Measurements from ENCODE around the gene PRRG3.

PRRG3 gene

DNA sequence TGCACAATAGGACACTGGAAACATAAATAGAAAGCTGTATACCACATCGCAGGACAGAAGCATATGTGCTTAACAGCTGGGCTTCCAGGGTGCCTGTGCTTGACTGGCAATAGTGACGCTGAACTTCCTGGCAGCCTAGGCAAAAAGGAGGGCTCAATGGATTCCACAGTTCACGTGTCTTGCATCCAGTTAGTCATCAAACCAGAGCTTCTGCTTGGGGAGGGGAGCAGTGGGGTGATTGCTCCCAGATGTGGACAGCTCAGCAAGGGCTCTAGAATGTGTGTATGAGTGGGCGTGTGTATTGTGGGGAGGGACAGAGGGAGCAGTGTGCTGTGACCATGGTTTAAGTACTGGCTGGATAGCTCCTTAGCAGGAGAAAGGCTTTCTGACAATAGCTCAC is 2.3 kb downstream of the PRRG3 start:
- Histone ChIP-seq H3K9me3 (no peaks in the 10 kb centered on the region), H3K4me1 (peaks cover 0 to 8% (median 0%) of the 10 kb centered on the region in 4 donors), H3K27ac (no peak overlapping the region), H3K36me3 (no peaks in the 10 kb centered on the region), H3K4me3 (no peak overlapping the region), H3K27me3 (peaks cover 0 to 9% of the 10 kb centered on the region in 2 donors)
- intact Hi-C loops (cut with DNase I; ENCODE audit: low total_unique reads): no loop called here
- TF ChIP-seq, protein P1, sequence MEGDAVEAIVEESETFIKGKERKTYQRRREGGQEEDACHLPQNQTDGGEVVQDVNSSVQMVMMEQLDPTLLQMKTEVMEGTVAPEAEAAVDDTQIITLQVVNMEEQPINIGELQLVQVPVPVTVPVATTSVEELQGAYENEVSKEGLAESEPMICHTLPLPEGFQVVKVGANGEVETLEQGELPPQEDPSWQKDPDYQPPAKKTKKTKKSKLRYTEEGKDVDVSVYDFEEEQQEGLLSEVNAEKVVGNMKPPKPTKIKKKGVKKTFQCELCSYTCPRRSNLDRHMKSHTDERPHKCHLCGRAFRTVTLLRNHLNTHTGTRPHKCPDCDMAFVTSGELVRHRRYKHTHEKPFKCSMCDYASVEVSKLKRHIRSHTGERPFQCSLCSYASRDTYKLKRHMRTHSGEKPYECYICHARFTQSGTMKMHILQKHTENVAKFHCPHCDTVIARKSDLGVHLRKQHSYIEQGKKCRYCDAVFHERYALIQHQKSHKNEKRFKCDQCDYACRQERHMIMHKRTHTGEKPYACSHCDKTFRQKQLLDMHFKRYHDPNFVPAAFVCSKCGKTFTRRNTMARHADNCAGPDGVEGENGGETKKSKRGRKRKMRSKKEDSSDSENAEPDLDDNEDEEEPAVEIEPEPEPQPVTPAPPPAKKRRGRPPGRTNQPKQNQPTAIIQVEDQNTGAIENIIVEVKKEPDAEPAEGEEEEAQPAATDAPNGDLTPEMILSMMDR (IDR thresholded peaks at IDR 0.05): no peak
- DNase-seq: no peak

GRCh38 chrX:151698485-151698884 is 3.2 kb downstream of the PRRG3 start:
- DNase-seq: no peak
- intact Hi-C loops (cut with DNase I; ENCODE audit: low total_unique reads): no loop called here
- Histone ChIP-seq H3K36me3 (no peaks in the 10 kb centered on the region), H3K27ac (no peak overlapping the region), H3K27me3 (peaks cover 0 to 9% of the 10 kb centered on the region in 2 donors), H3K9me3 (no peaks in the 10 kb centered on the region), H3K4me3 (no peak overlapping the region), H3K4me1 (peaks cover 0 to 8% (median 0%) of the 10 kb centered on the region in 4 donors)
- TF ChIP-seq, protein P1 (IDR thresholded peaks at IDR 0.05): no peak

DNA sequence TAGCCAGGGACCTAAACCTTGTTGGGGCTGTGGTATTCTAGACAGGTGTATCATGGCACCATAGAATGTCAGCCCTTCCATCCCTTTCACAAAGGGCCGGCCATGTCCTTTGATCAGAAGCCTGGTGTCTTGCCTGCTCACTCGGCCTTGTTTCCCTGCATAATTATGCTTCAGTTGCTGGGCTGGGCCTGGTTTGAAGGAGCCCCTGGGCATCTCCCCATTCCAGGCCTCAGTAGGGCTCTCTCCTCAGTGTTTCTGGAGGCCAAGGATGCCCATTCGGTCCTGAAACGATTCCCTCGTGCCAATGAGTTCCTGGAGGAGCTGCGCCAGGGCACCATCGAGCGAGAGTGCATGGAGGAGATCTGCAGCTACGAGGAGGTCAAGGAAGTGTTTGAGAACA is 4.5 kb downstream of the PRRG3 start:
- intact Hi-C loops (cut with DNase I; ENCODE audit: low total_unique reads): no loop called here
- H3K4me1 ChIP-seq: peaks cover 0 to 8% (median 0%) of the 10 kb centered on the region in 4 donors
- H3K27me3 ChIP-seq: peaks cover 0 to 7% of the 10 kb centered on the region in 2 donors
- TF ChIP-seq, protein P1 (IDR thresholded peaks at IDR 0.05): no peak
- no peak overlapping the region for H3K27ac ChIP-seq
- DNase-seq: no peak
- H3K4me3 ChIP-seq: no peak overlapping the region
- no peaks in the 10 kb centered on the region for H3K9me3 ChIP-seq
- H3K36me3 ChIP-seq: no peaks in the 10 kb centered on the region

- intact Hi-C loops (cut with DNase I; ENCODE audit: low total_unique reads): no loop called here
- Histone ChIP-seq H3K4me1 (peaks cover 0 to 2% (median 0%) of the 10 kb centered on the region in 4 donors), H3K4me3 (no peak overlapping the region), H3K27ac (no peak overlapping the region), H3K9me3 (no peaks in the 10 kb centered on the region), H3K36me3 (no peaks in the 10 kb centered on the region), H3K27me3 (peaks cover 0 to under 1% of the 10 kb centered on the region in 2 donors)
- TF ChIP-seq, protein P1 (IDR thresholded peaks at IDR 0.05): no peak
- no peak for DNase-seq
Observed at GRCh38 chrX:151700581-151700980, 5.3 kb downstream of the PRRG3 start.

- Histone ChIP-seq H3K27me3 (no peaks in the 10 kb centered on the region), H3K27ac (no peak overlapping the region), H3K36me3 (no peaks in the 10 kb centered on the region), H3K4me3 (no peak overlapping the region), H3K9me3 (no peaks in the 10 kb centered on the region), H3K4me1 (no peaks in the 10 kb centered on the region)
- intact Hi-C loops (cut with DNase I; ENCODE audit: low total_unique reads): no loop called here
- no peak for DNase-seq
- TF ChIP-seq, protein P1 (IDR thresholded peaks at IDR 0.05): no peak
Observed at GRCh38 chrX:151701071-151701470, 5.8 kb downstream of the PRRG3 start.

GRCh38 chrX:151701531-151701930 is 6.3 kb downstream of the PRRG3 start:
- no peak for DNase-seq
- H3K9me3 ChIP-seq: no peaks in the 10 kb centered on the region
- intact Hi-C loops (cut with DNase I; ENCODE audit: low total_unique reads): no loop called here
- no peaks in the 10 kb centered on the region for H3K36me3 ChIP-seq
- H3K27me3 ChIP-seq: no peaks in the 10 kb centered on the region
- no peak overlapping the region for H3K27ac ChIP-seq
- no peaks in the 10 kb centered on the region for H3K4me1 ChIP-seq
- no peak overlapping the region for H3K4me3 ChIP-seq
- TF ChIP-seq, protein P1 (IDR thresholded peaks at IDR 0.05): no peak
